ENCODE measurements around the gene THOC6.

The THOC6 gene

DNA sequence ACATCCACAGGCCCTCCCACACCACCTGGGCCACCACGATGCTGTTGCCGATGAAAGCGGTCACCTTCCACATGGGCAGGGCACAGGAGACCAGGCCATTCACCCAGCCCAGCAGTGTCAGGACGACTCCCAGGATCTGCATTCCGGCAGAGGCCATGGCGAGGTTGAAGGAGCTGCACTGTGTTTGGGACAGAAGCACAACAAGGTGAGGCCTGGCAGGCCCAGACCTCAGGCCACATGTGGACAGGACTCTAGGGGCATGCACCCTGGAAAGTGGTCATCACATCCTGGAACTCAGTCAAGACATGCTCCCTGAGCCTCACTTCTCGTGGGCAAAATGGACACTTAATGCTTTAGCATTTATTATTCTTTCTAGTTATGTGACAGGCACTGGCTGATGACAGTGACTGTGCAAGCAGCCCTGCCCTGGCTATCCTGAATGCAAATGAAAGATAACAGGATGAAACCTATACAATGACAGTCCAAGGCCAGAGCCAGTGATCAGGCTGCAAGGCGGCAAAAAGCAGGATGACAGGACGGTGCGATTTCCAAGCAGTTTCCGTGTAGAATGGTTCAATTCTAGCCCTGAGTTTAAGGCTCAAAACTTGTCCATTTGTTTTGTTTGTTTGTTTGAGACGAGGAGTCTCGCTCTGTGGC lies 7.8 kb upstream of the THOC6 start:
- no peak for DNase-seq (ENCODE audit: low read depth)

DNA sequence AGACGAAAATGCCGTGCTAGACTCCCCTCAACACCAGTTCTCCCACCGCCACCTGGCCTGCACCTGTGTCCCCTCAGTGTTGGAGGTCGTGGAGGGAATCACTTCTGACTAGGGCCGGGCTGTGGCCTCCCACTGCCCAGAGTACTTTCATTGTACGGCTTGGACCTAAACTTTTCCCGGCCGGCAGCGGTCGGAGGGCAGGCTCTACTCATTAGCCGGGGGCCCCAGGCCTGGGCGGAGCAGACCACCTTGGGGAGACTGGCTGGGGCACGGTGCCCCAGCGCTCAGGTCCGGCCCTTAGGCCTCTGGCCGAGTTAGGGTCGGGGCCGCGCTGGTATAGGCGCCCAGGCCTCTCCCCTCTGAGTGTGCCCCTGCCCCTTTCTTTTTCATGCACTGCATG lies 6.5 kb upstream of the THOC6 start:
- no peak for DNase-seq (ENCODE audit: low read depth)

DNA sequence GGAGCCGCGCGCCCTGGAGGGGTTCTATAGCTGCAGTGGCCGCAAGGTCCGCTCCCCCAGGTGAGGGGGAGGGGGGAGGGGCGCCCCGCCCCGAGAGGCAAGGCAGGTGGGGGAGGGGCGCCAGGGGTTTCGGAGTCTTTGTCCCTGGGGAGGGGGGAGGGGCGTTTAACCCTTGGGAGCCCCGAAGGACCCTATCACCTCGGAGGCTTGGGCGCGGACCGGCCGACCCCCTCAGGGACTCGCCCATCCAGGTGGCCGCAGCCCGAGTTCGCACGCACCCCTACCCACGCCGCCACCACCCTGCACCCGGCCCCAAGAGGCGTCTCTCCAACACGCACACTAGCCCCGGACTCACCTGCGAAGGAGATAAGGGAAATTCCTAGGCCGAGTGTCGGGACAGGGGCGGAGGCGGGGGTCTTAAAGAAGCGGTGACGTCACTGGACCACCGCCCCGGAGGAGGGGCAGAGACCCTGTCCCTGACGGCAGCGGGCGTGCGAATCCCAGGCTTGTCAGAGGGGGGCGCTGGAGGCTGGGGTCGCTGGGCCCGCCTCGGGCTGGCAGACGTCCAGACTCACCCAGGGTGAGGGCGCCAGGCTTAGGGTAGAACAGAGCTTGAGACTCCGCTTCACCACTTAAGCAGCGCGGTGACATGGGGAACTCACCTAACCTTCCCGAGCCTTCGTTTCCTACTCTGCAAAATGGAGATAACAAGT lies 5.9 kb upstream of the THOC6 start, which contains the start of gene CLDN6:
CLDN6 (minus strand) TSS at position 390 of the 713 bp plus-strand sequence. CDS start 2,162 bp downstream, outside the sequence.
- no peak for DNase-seq (ENCODE audit: low read depth)

DNA sequence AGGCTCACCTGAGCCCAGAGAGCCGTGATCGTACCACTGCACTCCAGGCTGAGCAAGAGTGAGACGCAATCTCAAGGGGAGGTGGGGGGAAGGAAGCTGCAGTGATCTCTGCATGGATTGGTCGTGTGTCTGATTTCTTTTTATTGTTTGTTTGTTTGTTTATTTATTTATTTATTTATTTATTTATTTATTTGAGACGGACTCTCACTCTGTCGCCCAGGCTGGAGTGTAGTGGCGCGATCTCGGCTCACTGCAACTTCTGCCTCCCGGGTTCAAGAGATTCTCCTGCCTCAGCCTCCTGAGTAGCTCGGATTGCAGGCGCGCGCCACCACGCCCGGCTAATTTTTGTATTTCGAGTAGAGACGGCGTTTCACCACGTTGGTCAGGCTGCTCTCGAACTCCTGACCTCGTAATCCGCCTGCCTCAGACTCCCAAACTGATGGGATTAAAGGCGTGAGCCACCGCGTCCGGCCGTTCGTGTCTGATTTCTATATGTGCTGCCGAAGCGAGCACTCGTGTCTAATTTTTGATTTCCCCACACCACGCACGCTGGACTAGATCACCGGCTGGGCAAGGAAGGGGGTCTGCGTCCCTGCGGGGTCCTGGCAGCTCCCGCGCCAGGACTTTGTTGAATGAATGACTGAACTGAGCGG lies 4.1 kb upstream of the THOC6 start:
- no peak for DNase-seq (ENCODE audit: low read depth)

DNA sequence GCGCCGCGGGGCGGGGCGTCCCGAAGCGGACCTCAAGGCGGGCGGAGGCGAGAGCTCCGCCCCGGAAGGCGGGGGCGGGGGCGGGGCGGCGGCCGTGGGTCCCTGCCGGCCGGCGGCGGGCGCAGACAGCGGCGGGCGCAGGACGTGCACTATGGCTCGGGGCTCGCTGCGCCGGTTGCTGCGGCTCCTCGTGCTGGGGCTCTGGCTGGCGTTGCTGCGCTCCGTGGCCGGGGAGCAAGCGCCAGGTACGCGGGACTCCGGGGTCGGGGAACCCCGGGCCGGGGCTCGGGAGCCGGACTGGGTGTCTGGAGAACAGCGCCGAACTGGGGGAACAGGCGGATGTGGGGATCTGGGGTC lies 3.6 kb upstream of the THOC6 start, which contains the start of gene TNFRSF12A:
TNFRSF12A (plus strand) TSS at position 122 of the 357 bp plus-strand sequence; CDS start at position 152, 30 bp downstream.
- DNase-seq (ENCODE audit: low read depth): peak; percentile 35

DNA sequence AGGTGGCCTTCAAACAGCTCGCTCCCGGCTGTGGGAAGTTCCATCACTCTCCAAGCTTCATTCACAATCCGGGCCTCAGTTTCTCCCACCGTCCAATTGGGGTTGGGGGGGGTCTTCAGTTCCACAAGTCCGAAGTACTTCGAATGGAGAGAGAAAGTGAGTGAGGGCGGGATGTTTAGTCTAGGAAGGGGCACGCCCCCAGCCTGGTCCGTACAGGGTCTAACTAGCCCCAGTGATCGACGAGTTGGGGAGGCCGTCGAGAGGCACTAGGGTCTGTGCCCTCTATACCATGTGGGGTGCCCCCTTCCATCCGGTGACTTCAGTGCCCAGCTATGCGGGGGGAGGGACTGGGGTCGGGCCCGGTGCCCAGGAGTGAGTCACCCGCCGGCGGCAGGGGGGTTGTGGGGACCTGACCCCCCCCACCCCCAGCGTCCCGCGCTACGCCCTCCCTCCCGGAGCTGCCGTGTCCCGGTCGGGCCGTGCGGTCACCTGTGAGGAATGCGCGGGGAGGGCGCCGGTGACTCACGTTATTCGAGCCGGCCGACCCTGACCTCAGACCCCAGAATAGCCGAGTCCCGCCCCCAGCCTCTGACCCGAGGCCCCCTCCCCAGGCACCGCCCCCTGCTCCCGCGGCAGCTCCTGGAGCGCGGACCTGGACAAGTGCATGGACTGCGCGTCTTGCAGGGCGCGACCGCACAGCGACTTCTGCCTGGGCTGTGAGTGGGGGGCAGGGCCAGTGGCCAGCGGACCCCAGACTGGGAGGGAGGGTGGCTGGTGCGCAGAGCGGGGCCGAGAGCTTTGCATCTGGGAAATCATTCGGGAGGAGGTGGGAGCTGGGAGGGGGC lies 3.0 kb upstream of the THOC6 start:
- DNase-seq (ENCODE audit: low read depth): peak; percentile 88

DNA sequence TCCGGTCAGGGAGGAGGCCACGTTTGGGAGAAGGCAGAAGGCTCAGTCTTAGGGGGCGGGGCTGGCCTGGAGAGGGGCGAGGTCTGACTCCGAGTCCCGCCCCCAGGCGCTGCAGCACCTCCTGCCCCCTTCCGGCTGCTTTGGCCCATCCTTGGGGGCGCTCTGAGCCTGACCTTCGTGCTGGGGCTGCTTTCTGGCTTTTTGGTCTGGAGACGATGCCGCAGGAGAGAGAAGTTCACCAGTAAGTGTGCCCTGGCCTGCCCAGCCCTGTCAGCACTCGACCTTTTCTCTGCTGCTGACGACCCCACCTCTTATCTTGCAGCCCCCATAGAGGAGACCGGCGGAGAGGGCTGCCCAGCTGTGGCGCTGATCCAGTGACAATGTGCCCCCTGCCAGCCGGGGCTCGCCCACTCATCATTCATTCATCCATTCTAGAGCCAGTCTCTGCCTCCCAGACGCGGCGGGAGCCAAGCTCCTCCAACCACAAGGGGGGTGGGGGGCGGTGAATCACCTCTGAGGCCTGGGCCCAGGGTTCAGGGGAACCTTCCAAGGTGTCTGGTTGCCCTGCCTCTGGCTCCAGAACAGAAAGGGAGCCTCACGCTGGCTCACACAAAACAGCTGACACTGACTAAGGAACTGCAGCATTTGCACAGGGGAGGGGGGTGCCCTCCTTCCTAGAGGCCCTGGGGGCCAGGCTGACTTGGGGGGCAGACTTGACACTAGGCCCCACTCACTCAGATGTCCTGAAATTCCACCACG lies 2.2 kb upstream of the THOC6 start:
- DNase-seq (ENCODE audit: low read depth): peak; percentile 96

DNA sequence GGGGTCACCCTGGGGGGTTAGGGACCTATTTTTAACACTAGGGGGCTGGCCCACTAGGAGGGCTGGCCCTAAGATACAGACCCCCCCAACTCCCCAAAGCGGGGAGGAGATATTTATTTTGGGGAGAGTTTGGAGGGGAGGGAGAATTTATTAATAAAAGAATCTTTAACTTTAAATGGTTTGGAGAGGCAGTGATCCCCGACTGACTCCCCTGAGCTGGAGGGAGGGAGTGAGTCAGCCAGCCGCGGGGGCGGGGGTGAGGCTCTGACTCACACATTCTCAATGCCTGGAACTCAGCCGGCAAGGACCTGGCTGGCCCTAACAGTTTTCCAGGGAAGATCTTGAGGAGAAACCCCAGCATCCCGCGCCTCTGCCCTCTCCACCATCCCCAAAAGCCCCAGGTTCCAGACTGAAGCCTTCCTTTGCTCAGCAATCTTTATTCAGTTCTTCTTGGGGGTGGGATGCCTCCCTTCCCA lies 1.6 kb upstream of the THOC6 start:
- peak; percentile 89 for DNase-seq (ENCODE audit: low read depth)

DNA sequence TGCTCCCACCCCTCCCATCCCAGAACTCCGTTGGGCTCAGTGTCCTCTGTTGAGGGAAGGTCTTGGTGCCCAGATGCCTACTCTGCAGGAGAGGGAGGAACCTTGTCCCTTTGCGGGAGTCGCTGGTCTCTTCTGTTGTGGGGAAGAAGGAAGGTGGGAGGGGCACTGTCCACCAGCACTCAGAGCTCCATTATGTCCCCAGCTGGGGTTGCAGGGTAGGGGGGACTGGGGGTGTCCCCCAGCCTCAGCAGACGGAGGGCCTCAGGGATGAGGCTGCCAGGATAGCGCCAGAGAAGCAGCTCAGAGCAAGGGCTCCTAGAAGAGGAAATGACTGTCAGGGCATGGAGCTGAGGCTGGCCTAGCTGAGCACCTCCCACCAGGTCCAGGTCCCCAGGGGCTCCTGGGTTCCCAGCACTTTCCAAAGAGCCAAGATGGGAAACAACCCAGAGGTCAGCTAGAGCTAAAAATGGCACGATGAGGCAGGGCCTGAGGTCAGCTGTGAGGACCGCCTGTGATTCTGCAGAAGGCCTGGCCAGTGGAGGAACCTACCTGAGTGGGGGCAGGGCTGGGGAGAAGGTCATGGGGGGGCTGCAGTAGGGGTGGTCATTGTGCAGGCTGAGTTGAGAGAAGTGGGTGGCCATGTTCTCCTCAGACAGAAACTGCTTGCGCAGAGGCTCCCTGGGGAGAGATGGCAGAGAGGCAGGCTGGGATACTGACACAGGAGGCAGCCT lies 986 bp upstream of the THOC6 start:
- DNase-seq (ENCODE audit: low read depth): peak; percentile 54

DNA sequence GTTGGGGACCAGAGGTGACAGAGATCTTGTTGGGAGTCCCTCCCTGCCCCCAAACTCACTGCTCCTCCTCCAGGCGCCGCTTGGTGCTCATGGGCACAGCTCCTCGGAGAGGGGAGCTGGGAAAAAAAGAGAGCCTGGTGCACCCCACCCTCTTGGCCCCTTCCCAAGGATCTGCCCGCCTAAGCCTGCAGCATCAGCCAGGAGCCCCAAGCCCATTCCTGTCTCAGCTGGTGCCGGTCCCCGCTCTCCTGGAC lies 493 bp upstream of the THOC6 start:
- peak; percentile 81 for DNase-seq (ENCODE audit: low read depth)

DNA sequence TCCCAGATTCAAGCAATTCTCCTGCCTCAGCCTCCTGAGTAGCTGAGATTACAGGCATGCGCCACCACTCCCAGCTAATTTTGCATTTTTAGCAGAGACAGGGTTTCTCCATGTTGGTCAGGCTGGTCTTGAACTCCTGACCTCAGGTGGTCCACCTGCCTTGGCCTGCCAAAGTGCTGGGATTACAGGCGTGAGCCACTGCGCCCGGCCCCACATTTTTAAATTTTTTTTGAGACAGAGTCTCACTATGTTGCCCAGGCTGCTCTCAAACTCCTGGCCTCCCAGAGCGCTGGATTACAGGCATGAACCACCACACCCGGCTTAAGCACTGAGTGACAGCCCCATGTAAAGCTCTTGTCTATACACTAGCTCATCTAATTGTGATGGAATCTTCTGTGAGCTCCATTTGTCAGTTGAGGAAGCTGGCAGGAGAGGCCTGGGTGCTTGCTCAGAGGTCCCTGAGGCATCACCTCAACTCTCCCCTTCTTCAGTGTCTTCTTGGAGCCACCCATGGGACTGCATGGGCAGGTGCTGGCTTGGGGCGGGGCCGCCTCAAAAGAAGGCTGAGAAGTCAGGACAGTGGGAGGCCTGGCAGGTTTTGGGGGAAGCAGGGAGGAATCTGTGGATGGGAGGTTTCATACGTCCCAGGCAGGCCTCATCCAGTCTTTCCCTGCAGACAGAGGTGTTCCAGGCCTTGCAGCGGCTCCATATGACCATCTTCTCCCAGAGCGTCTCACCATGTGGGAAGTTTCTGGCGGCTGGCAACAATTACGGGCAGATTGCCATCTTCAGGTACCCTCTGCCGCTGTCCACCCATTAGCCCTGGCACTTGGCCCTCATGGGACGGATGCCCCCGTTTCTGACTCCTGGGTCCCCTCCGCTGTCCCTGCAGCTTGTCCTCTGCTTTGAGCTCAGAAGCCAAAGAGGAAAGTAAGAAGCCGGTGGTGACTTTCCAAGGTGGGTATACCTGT lies 1.5 kb downstream of the THOC6 start:
- no peak for DNase-seq (ENCODE audit: low read depth)

DNA sequence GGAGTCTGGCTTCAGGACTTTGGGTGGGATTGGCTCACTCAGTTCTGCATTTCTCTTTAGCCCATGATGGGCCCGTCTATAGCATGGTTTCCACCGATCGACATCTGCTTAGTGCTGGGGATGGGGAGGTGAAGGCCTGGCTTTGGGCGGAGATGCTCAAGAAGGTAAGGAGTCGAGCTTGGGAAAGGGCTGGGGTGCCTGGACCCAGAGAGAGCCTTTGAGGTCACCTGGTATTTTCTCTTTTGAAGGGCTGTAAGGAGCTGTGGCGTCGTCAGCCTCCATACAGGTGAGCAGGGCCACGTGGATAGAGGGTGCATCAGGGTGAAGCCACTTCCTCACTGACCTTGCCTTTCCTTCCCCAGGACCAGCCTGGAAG lies 2.2 kb downstream of the THOC6 start:
- DNase-seq (ENCODE audit: low read depth): no peak

DNA sequence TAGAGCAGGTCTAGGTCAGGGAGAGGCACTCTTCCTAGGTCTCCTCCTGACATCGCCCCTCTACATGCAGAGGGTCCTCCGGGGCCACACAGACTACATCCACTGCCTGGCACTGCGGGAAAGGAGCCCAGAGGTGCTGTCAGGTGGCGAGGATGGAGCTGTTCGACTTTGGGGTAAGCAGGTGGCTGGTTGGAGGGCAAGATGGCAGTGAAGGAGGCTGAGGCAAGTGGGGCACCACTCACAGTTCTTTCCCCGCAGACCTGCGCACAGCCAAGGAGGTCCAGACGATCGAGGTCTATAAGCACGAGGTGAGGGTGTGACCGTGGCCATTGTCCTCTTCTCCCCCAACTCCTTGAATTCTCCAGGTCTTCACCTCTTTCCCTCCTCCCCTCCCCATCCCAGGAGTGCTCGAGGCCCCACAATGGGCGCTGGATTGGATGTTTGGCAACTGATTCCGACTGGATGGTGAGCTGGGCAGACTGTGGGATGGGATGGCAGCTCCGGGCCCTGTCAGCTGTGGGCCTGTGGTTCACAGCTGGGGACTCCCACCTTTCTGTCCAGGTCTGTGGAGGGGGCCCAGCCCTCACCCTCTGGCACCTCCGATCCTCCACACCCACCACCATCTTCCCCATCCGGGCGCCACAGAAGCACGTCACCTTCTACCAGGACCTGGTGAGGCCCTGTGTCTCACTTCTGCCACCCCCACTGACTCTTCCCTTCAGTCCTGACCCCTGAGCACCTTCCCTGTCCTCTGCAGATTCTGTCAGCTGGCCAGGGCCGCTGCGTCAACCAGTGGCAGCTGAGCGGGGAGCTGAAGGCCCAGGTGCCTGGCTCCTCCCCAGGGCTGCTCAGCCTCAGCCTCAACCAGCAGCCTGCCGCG lies 3.0 kb downstream of the THOC6 start:
- no peak for DNase-seq (ENCODE audit: low read depth)

DNA sequence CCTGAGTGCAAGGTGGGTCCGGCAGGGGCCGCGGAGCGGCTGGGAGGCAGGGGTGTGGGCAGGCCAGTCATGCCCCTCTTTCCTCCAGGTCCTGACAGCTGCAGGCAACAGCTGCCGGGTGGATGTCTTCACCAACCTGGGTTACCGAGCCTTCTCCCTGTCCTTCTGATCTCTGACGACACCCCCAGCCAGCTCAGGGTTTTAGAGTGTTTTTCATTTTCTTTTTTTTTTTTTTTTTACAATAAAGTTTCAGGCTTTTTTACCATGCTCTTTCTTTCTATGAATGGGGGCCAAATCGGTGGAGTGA lies 3.6 kb downstream of the THOC6 start:
- DNase-seq (ENCODE audit: low read depth): no peak

DNA sequence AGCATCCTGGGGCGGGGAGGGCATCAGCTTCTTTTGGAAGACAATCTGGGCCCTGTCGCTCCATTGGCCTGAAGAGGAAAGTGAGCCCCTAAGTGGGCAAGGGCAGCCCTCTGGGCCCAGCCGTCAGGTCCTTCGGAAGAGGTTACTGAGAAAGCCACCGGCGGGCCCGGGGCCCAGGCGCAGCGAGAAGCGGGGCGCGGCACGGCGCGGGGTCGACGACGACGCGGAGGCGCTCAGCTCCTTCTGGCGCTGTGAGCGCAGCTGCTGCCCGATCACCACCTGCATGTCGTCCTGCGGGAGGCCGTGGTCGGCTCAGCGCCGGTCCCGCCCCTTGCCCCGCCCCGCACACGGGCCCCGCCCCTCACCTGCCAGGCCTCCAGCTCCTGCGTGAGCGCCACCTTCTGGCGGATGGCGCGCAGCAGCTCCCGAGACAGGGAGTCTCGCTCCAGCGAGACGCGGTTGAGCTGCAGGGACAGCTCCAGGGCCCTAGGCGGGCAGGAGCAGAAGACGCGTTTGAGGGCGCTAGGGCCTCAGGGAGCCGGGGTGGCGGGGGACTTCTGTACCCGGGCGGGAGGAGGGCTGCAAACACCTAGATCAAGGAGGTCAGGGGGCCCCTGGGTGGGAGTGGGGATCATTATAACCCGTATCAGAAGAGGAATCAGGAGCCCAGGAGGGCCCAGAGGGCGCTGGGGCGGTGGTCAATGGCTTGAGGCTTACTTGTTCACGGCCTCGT lies 4.3 kb downstream of the THOC6 start:
- DNase-seq (ENCODE audit: low read depth): no peak

DNA sequence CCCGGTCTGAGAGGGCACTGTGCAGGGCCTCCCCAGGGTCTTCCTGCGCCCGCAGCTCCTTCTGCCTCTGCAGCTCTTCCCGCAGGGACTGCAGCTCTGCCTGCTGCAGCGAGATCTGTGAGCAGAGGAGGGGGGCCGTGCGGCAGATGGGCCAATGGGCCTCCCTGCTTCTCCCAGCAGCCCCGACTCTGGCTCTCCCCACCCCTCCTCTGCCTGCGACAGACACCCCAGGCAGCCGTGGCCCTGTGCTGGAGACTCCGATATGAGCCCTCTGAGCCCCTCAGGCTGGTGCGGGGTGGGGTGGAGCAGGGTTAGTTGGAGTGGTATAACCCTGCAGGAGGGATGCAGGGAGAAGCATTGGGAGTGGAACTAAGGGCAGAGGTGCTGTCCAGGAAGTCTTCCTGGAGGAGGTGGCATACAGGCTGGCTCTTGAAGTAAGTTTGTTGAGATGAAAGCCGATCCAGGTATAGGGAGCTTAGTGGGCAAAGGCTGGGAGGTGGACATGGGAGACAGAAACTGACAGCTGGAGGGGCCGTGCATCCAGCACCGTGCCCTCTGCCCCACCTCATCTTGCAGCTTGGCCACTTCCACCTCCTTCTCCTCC lies 5.0 kb downstream of the THOC6 start:
- no peak for DNase-seq (ENCODE audit: low read depth)

DNA sequence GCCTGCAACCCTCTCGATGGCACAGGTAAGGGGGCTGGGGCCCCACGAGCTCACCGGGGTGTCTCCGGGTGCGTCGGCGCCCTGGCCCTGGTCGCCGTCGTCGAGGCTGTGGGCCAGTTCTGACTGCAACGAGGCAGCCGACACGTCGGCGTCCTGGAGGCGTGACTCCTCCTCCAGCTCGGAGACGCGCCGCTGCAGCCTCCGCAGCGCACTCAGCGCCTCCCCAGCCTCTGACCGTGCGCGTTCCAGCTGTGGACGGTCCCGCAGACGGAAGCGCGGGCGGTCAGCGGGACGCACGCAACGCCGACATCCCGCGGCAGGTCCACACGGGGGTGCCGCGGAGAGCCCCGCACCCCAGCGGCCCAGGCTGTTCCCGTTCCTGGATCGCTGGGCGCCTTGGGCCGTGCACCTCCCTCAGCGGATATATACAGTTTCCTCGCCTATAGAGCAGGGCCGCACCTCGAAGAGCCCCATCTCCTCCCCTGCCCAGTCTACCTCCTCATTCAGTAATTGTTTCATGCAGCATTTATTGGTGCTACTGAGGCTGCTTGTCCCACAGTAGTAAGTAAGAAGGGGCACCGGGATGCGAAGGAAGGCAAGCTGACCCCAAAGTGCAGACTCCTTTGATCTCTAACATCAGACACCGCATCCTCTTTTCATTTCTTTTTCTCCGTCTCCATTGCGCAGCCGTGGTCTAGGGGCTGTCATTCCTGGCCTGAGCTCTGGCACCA lies 5.8 kb downstream of the THOC6 start:
- no peak for DNase-seq (ENCODE audit: low read depth)
